NCI-H524 (cell line): ENCODE data around the gene PPP2R2B.

Source experiments
- DNase-seq, 2 experiments: peaks; one replicate each; lab custom pipeline; 2025; lab: John Stamatoyannopoulos, UW

Gene PPP2R2B

GRCh38 chr5:146785065-146785464 lies 93.5 kb downstream of the PPP2R2B start:
- no peak for DNase-seq

GRCh38 chr5:146781157-146781556 lies 97.4 kb downstream of the PPP2R2B start:
- DNase-seq: no peak

DNA sequence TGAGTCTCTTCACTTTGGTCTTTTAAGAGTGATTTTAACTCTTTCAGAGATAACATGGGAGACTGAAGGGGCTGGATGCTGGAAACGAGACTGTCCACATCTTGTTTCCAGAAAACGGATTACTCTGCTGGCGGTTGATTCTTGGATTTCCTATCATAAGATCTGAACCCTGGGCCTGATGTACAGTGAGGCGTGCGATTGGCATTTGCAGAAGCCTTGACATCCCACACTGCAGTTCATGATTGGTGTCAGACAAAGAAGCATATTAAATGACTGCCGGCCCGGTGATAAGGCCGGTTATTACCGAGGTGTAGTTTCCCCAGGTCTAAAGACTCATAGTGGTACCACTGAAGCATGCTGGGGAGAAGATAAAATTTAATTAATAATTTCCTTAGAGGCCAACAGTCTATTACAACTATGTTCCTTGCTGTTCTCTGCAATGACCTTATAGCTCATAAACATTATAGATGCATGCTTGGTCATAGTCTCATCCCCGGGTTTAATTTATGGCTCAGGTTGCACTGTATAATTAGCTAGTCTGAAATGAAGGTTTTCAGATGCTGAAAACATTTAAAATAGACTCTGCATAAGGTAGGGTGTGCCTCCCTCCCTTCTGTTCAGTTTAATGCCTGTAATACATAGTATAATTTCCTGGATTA lies 99.2 kb downstream of the PPP2R2B start:
- no peak for DNase-seq

- DNase-seq: peak; percentile 22 to 71
These were observed 99.8 kb downstream of the PPP2R2B start for GRCh38 chr5:146778795-146779194.

DNA sequence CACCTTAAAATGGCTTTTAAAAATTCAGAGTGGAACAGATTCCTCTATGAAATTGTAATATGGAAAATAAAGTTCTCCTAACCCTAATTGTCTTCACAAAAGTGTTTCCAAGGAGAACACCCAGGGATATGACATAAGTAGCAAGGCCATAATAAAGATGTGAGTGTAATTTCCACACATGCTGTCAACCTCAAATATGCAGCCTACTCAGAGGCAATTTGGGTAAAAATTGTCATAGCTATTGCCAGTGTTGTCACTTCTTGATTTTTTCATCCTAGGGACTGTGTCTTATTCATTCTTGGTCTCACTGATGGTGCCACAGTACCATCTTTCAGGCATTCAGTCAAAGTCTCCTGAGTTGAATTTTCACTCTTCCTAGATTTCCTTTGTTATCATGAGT lies 100.3 kb downstream of the PPP2R2B start:
- DNase-seq: no peak

- DNase-seq: no peak
These were observed 105.6 kb downstream of the PPP2R2B start for GRCh38 chr5:146772881-146773466.

DNA sequence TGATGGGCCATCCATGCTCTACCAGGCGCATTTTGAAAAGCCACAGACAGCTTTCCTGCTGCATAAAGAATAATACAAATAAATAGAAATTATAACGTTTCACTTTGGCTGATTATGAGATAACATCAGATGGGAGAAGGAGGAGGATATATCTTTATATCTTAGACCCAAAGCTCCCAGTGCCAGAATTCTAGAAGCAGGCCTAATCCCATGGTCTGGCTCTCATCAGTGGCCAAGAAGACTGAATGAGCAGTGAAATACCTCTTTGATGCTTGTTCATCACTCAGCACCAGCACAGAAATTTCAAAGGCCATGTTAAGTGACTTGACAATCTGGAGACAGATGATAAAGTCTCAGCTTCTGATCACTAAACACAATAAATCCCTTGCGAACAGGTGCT lies 107.6 kb downstream of the PPP2R2B start:
- peak; percentile 25 to 81 for DNase-seq

DNA sequence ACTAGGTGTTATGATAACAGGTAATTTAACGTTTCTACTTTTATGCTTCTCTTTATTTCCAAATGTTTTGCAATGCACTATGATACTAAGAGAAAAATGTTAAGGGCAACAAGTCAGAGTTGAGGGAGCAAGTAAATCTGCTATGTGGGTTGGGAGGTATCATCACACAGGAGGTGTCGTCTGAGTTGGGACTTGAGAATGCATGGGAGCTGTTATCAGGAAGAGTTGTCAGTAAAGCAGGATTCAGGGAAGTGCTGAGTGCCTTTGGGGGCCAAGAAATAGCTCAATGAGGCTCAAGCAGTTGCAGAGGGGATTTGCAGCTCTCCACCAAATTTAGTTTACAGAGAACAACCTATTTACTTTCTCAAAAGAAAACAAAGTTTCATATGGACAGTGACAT lies 108.0 kb downstream of the PPP2R2B start:
- DNase-seq: no peak

GRCh38 chr5:146767534-146767933 lies 111.0 kb downstream of the PPP2R2B start:
- DNase-seq: no peak

DNA sequence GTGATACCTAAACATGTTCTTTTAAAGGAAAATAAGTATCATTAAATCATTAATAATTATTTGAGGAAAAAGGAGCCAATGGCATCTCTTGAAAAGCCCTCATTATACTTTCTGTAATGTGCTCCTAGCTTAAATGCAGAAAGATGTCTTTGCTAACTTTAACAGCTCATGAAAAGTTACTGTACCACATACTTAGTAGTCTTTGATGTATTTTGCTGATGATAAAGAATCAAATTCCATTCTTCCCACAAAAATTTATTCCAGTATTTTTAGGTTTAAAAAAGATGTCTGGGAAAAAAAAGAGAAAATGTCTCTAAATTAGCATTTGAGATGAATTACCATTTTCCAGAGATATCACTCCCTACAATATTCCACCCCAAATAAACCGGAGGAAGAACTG lies 112.5 kb downstream of the PPP2R2B start:
- no peak for DNase-seq

DNA sequence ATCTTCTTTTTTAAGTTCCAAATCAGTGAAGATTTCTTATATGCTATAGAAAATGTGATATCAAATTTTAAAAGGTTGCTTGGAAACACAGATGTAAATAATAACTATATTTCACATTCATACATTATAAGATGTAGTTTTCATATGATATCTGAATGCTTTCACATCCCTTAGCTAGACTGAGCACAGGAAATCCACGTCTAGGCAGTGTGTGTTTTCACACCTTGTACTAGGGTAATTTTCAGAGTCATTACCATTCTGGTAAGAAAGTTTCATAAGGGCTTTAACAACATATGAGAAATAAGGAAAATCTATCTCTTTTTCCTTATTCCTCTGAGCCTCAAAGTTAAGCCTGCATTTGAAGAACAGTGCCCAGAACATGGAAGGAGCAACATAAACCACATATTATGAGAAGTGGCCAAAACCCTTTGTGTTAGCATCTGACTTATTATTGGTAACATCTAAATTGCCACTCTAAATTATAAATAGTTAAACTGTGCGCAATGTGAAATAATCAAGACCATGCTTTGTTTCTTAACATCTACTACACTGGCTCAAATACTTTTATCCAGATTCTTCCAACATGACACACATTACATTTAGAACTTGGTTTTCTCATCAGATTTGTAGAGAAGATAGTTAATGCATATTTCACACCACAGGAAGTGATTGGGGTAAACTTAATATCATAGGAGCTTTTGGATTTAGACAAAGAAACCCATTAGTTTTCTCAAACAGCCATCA lies 113.3 kb downstream of the PPP2R2B start:
- no peak for DNase-seq

DNA sequence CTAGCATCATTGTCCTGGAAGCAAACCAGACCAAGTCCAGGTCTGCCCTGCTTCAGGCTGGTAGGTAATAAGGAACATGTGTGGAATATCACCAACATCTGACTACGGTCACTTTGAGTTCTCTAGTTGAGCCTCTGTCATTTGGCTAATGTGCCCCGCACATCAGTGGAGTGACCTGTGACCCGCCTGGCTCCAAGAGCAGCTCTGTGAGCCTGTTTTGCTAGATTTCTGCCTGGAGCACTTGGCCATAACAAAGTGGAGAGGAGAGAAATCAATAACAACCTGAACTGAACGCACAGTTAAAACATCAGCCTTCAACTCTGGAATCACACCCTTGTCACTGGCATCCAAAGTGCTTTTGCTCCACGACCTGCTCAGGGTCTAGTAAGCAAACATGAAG lies 115.7 kb downstream of the PPP2R2B start:
- no peak for DNase-seq

GRCh38 chr5:146761811-146762210 lies 116.7 kb downstream of the PPP2R2B start:
- DNase-seq: no peak

GRCh38 chr5:146758938-146759337 lies 119.6 kb downstream of the PPP2R2B start:
- no peak for DNase-seq

GRCh38 chr5:146758076-146758475 lies 120.5 kb downstream of the PPP2R2B start:
- DNase-seq: no peak

GRCh38 chr5:146756546-146756945 lies 122.0 kb downstream of the PPP2R2B start:
- no peak for DNase-seq

- no peak for DNase-seq
These were observed 122.8 kb downstream of the PPP2R2B start for GRCh38 chr5:146755793-146756192.

DNA sequence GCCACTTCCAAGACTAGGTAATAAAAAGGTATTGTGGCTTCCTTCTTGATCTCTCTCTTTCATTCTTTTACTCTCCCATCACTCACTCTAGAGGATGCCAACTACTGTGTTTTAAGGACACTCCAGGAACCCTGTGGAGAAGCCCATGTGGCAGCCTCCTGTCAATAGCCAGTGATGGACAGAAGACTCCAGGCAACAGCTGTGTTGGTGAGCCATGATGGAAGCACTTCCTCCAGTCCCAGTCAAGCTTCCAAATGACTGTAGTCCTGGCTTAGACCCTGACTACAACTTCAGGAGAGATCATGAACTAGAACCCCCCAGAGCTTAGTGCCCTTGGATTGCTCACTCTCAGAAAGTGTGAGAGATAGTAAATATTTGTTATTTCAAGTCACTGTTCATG lies 123.9 kb downstream of the PPP2R2B start:
- peak in 1 of 2 experiments; percentile 32 for DNase-seq

GRCh38 chr5:146753641-146754040 lies 124.9 kb downstream of the PPP2R2B start:
- DNase-seq: no peak

- DNase-seq: peak in 1 of 2 experiments; percentile 61
These were observed 126.7 kb downstream of the PPP2R2B start for GRCh38 chr5:146751781-146752401.

DNA sequence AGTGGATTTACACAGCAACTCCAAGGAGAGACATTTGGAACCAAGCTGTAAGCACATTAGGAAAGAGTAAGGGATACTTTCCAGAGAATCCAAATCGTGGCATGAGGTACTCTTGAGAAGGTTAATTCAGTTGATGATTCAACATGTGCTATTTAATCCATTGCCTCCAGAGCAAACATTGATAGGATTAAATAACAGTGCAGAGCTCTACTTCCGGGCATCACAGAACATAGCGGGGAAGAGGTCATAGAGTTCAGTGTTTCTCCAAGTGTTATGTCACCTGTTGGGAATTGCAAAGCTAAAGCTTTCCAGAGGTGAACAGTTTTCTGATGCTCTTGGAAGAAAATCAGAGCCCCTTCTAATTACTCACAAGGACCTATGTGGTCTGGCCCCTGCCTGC lies 127.5 kb downstream of the PPP2R2B start:
- DNase-seq: peak in 1 of 2 experiments; percentile 70

- DNase-seq: no peak
These were observed 130.0 kb downstream of the PPP2R2B start for GRCh38 chr5:146748533-146748932.
